HG02938 (cell line): ENCODE results near the gene ACSM6.
"Not testable (repeated sequence)": the region's sequence is repeated elsewhere in the genome, so short reads cannot be mapped to it uniquely, and the experiment has no call there.

Experiments
- ATAC-seq: cut with Tn5 transposase; IDR thresholded peaks from one replicate; pipeline ENCODE4 v1.9.1; 2021; ENCODE audit warnings: mild to moderate bottlenecking, moderate library complexity; ENCODE audit not compliant: unreplicated experiment

ACSM6 gene

GRCh38 chr10:95214369-95214768, 20.3 kb downstream of the ACSM6 start:
- no peak for ATAC-seq

- peak; percentile 91 for ATAC-seq
These were observed 20.8 kb downstream of the ACSM6 start for GRCh38 chr10:95214793-95215192.

GRCh38 chr10:95217476-95217875, 23.4 kb downstream of the ACSM6 start:
- no peak for ATAC-seq

GRCh38 chr10:95220539-95220938, 26.5 kb downstream of the ACSM6 start:
- no peak for ATAC-seq

GRCh38 chr10:95221124-95221523, 27.1 kb downstream of the ACSM6 start:
- ATAC-seq: no peak

- ATAC-seq: no peak
These were observed 31.1 kb downstream of the ACSM6 start for GRCh38 chr10:95225136-95225535.

GRCh38 chr10:95228934-95229723, 35.1 kb downstream of the ACSM6 start:
- not testable (repeated sequence) for ATAC-seq

- ATAC-seq: no peak
These were observed 35.9 kb downstream of the ACSM6 start for GRCh38 chr10:95229724-95230627.

- peak; percentile 78 for ATAC-seq
These were observed 36.9 kb downstream of the ACSM6 start for GRCh38 chr10:95230677-95231586.

GRCh38 chr10:95233377-95234034, 39.5 kb downstream of the ACSM6 start:
- no peak for ATAC-seq

GRCh38 chr10:95234951-95235350, 40.9 kb downstream of the ACSM6 start:
- ATAC-seq: no peak

- no peak for ATAC-seq
These were observed 41.6 kb downstream of the ACSM6 start for GRCh38 chr10:95235676-95236067.

GRCh38 chr10:95236068-95236903, 42.2 kb downstream of the ACSM6 start:
- peak; percentile 99 for ATAC-seq

GRCh38 chr10:95237376-95238170, 43.5 kb downstream of the ACSM6 start:
- ATAC-seq: no peak

GRCh38 chr10:95240096-95240495, 46.1 kb downstream of the ACSM6 start:
- ATAC-seq: not testable (repeated sequence)

GRCh38 chr10:95240811-95241210, 46.8 kb downstream of the ACSM6 start:
- no peak for ATAC-seq

GRCh38 chr10:95241533-95241932, 47.5 kb downstream of the ACSM6 start:
- no peak for ATAC-seq

- ATAC-seq: no peak
These were observed 48.7 kb downstream of the ACSM6 start for GRCh38 chr10:95242581-95243317.
